K562 (cell line): ENCODE measurements around the gene ISOC1. TPM values are rescaled to one million over a fixed set of nuclear protein-coding genes. Genes with fewer than 3 reads are reported as not detected.

Source experiments
- ATAC-seq: fragments of 200-7000 bp; cut with Tn5 transposase; 3 replicates; pipeline ENCODE4 v1.9.1; 2020; ENCODE audit warnings: moderate library complexity
- BruUV-seq: library from RNA; stranded (reverse); fragments of 400-500 nt; replicated peaks from 2 replicates; lab custom pipeline; 2021; lab: Mats Ljungman, UMichigan
- CTCF ChIA-PET: fragments of 300-600 bp; formaldehyde crosslinking; extraction: SDS; loops from one replicate; lab custom pipeline; 2021; ENCODE audit warnings: low intra/inter-chr PET ratio; lab: Yijun Ruan, JAX
- POLR2A ChIA-PET: fragments of 300-600, 350-650 bp; sonication (Branson Sonifier 250); formaldehyde crosslinking; extraction: SDS; loops from one replicate; lab custom pipeline; 2021; ENCODE audit warnings: antibody characterized with exemption, inconsistent platforms; lab: Yijun Ruan, JAX
- DNase-seq, 4 experiments: peaks; one replicate each; pipeline versions ENCODE4 v3.0.0 to v3.0.0-alpha.2; 2011 to 2018; ENCODE audit warnings: low spot score in 3 of 4, mixed read lengths in 3 of 4; ENCODE audit errors: extremely low read depth in 1 of 4
- FAIRE-seq: peaks from 2 replicates; lab custom pipeline; 2011; peaks lifted over from hg19 to GRCh38; lab: Jason Lieb, UNC
- H2AFZ ChIP-seq: 2 replicates; pipeline ENCODE4 v1.6.0; 2011; ENCODE audit warnings: low read depth, low read length, control low read depth, inconsistent platforms
- H3K27ac ChIP-seq: fragments of 200-600 bp; 3 replicates; pipeline ENCODE4 v1.8.0; 2011; ENCODE audit warnings: low read depth, mild to moderate bottlenecking, control low read depth, inconsistent platforms, low read length, moderate library complexity, mixed read lengths; ENCODE audit errors: extremely low read depth
- H3K27me3 ChIP-seq, 2 experiments: fragments of 300-600 bp in 1 of 2; 2 replicates in 1 of 2; 3 replicates in 1 of 2; pipeline versions ENCODE4 v1.6.0 to v1.8.0; 2011; ENCODE audit warnings: inconsistent platforms in 2 of 2, low read length in 2 of 2, mild to moderate bottlenecking in 1 of 2, mixed read lengths in 1 of 2, moderate library complexity in 1 of 2; ENCODE audit not compliant: control insufficient read depth in 2 of 2, insufficient read depth in 2 of 2
- H3K36me3 ChIP-seq: fragments of 300-600 bp; 3 replicates; pipeline ENCODE4 v1.8.0; 2011; ENCODE audit warnings: mild to moderate bottlenecking, low read length, inconsistent platforms; ENCODE audit not compliant: control insufficient read depth, insufficient read depth
- H3K4me1 ChIP-seq, 2 experiments: fragments of 200-600 bp in 1 of 2; replicated peaks in 1 of 2; 2 replicates in 1 of 2; 3 replicates in 1 of 2; pipeline versions ENCODE4 v1.5.1 to v1.8.0; 2011; ENCODE audit warnings: inconsistent platforms in 2 of 2, low read length in 2 of 2, mild to moderate bottlenecking in 1 of 2, mixed read lengths in 1 of 2, moderate library complexity in 1 of 2; ENCODE audit not compliant: control insufficient read depth in 2 of 2, insufficient read depth in 2 of 2
- H3K4me2 ChIP-seq: 2 replicates; pipeline ENCODE4 v1.6.1; 2011; ENCODE audit warnings: low read length, control low read depth, inconsistent platforms, mixed read lengths; ENCODE audit not compliant: insufficient read depth
- H3K4me3 ChIP-seq: fragments of 200-600 bp; sonication (generic), shearing (Covaris generic); 2 replicates; pipeline ENCODE4 v1.5.1; 2016; ENCODE audit warnings: control low read depth, inconsistent platforms
- H3K79me2 ChIP-seq: fragments of 200-600 bp; 3 replicates; pipeline ENCODE4 v1.8.0; 2011; ENCODE audit warnings: low read length, inconsistent platforms; ENCODE audit not compliant: control insufficient read depth, insufficient read depth
- H3K9ac ChIP-seq, 2 experiments: 2 replicates each; pipeline versions ENCODE4 v1.6.0 to v1.6.1; 2011; ENCODE audit warnings: low read depth in 2 of 2, low read length in 2 of 2, control low read depth in 1 of 2, inconsistent platforms in 1 of 2, mild to moderate bottlenecking in 1 of 2, mixed read lengths in 1 of 2; ENCODE audit not compliant: insufficient read depth in 1 of 2
- H3K9me1 ChIP-seq: one replicate; pipeline ENCODE4 v1.6.0; 2011; ENCODE audit warnings: inconsistent platforms, mild to moderate bottlenecking, low read length, moderate library complexity; ENCODE audit not compliant: control insufficient read depth, insufficient read depth
- H3K9me3 ChIP-seq: replicated peaks from 2 replicates; pipeline ENCODE4 v1.5.1; 2011; ENCODE audit warnings: low read depth, low read length, inconsistent platforms; ENCODE audit not compliant: control insufficient read depth, insufficient read depth
- H4K20me1 ChIP-seq: replicated peaks from 2 replicates; pipeline ENCODE4 v1.6.1; 2011; ENCODE audit warnings: low read length, inconsistent platforms, mixed read lengths; ENCODE audit not compliant: control insufficient read depth, insufficient read depth
- ARHGAP35 ChIP-seq: fragments of 450-650 bp; IDR thresholded peaks from 2 replicates; pipeline ENCODE4 v1.6.1; 2018; ENCODE audit not compliant: partially characterized antibody
- BRCA1 ChIP-seq, 2 experiments: fragments of 450-650 bp in 1 of 2; sonication (generic) in 1 of 2; formaldehyde crosslinking in 1 of 2; IDR thresholded peaks; 2 replicates each; pipeline versions ENCODE4 v1.5.0 to v1.6.1; 2017 to 2020; ENCODE audit warnings: mild to moderate bottlenecking in 1 of 2, missing genetic modification reagents in 1 of 2
- CHD4 ChIP-seq: fragments of 200-600 bp; sonication (generic); IDR thresholded peaks from 3 replicates; pipeline ENCODE4 v1.6.1; 2012; ENCODE audit warnings: low read depth, mild to moderate bottlenecking, mixed read lengths, low read length, inconsistent platforms; ENCODE audit not compliant: insufficient read depth, insufficient replicate concordance, poor library complexity, severe bottlenecking
- ESRRB ChIP-seq: fragments of 250-450 bp; sonication (Bioruptor Pico); IDR thresholded peaks from 2 replicates; pipeline ENCODE4 v1.5.0; 2020; ENCODE audit warnings: mild to moderate bottlenecking, moderate library complexity, borderline replicate concordance
- HCFC1 ChIP-seq: IDR thresholded peaks from 2 replicates; pipeline ENCODE4 v1.6.1; 2012; ENCODE audit warnings: low read depth, low read length, improper control_type of control experiment
- HDAC1 ChIP-seq, 2 experiments: fragments of 450-650 bp; IDR thresholded peaks; 2 replicates each; pipeline ENCODE4 v1.6.1; 2016 to 2017; ENCODE audit warnings: inconsistent platforms in 1 of 2, mild to moderate bottlenecking in 1 of 2, moderate library complexity in 1 of 2
- MAX ChIP-seq: sonication (generic); formaldehyde crosslinking; IDR thresholded peaks from 2 replicates; pipeline ENCODE4 v1.9.0; 2022; ENCODE audit warnings: mild to moderate bottlenecking, missing genetic modification reagents
- MTA2 ChIP-seq: fragments of 450-650 bp; IDR thresholded peaks from 2 replicates; pipeline ENCODE4 v1.6.1; 2016; ENCODE audit warnings: low read depth
- POLR2A ChIP-seq: fragments of 450-650 bp; conservative IDR thresholded peaks from 2 replicates; pipeline ENCODE4 v1.6.1; 2016
- WGBS: fragments of 100-300 bp; shearing (Covaris generic); methylation state at CpG from one replicate; pipeline ENCODE4 v1.1.6; 2016; ENCODE audit warnings: low coverage, mixed read lengths; ENCODE audit not compliant: insufficient coverage; ENCODE audit errors: missing lambda C conversion rate; 5-methylcytosine and 5-hydroxymethylcytosine counted together
- in situ Hi-C: fragments of 300-500 bp; cut with MboI; formaldehyde crosslinking; loops from 4 replicates; pipeline ENCODE4 v1.15.0; 2018; ENCODE audit warnings: inconsistent platforms, mixed read lengths
- intact Hi-C: fragments of 100-400 bp; cut with micrococcal nuclease; formaldehyde crosslinking; loops from 2 replicates; pipeline ENCODE4 v1.14.2; 2022
- polyA plus RNA-seq, 8 experiments: library from polyadenylated mRNA; depleted of rRNA in 4 of 8; stranded (reverse) in 5 of 8; unstranded in 3 of 8; fragments of >200 nt; fragmentation: Nextera tagmentation in 2 of 8; fragmentation: Illumina TruSeq in 1 of 8; extraction: Ambion mirVana in 2 of 8; extraction: Trizol in 1 of 8; gene quantifications; 2 replicates each; pipeline versions ENCODE4 v1.2.1 to v1.2.3, GENCODE V29; 2011 to 2014; ENCODE audit warnings: inconsistent platforms in 1 of 8, missing spikeins in 1 of 8
- total RNA-seq, 7 experiments: library from RNA; depleted of rRNA in 6 of 7; stranded (reverse); fragments of >200 nt in 6 of 7; fragmentation: Illumina TruSeq in 2 of 7; extraction: Trizol in 2 of 7; gene quantifications; 2 replicates each; pipeline versions ENCODE4 v1.2.1 to v1.2.3, GENCODE V29; 2011 to 2021; ENCODE audit warnings: low replicate concordance in 1 of 7

Gene ISOC1
- total and polyA plus RNA-seq, 9 of the 15 experiments (the other 6 are each of a cell fraction or from before 2014, with no cell fraction given), result 14.0 to 67.9 (median 51.3) TPM

- no peak overlapping the region for H3K4me3 ChIP-seq
- ATAC-seq, result no peak
- no peak overlapping the region for H3K27ac ChIP-seq
- ChIA-PET CTCF (no interaction called here), POLR2A (no interaction called here)
- no peaks in the 10 kb centered on the region for H3K9me1 ChIP-seq
- H3K4me2 ChIP-seq, result no peak overlapping the region
- H3K79me2 ChIP-seq, result no peaks in the 10 kb centered on the region
- H3K9me3 ChIP-seq, result no peaks in the 10 kb centered on the region
- in situ Hi-C loops, result loop anchor here (25.0 kb wide), 2 partner anchors 229 to 929 kb away; no protein-coding TSS in a partner anchor
- no peaks in the 10 kb centered on the region for H4K20me1 ChIP-seq
- H2AFZ ChIP-seq, result no peak overlapping the region
- BruUV-seq, result no TSS peak
- WGBS, result 0% methylated on average over 4 of the region's 4 CpGs
- H3K36me3 ChIP-seq, result no peaks in the 10 kb centered on the region
- no peaks in the 10 kb centered on the region for H3K4me1 ChIP-seq
- H3K9ac ChIP-seq, result no peak overlapping the region
- no peak for FAIRE-seq
- intact Hi-C loops, result no loop called here
- H3K27me3 ChIP-seq, result no peaks in the 10 kb centered on the region
- TF ChIP-seq CHD4 (no peak), ESRRB (CRISPR knock-in tag) (no peak), HDAC1 (IDR thresholded peaks at IDR 0.05) (no peak), BRCA1 (IDR thresholded peaks at IDR 0.05) (no peak), BRCA1 (CRISPR knock-in tag; IDR thresholded peaks at IDR 0.05) (no peak), HCFC1 (no peak), ARHGAP35 (no peak), MTA2 (no peak), MAX (no peak), POLR2A (no peak)
- DNase-seq, result no peak
Measured at GRCh38 chr5:129141078-129141477, 46.5 kb downstream of the ISOC1 start.
